ENCODE results near the gene POLE. TPM values are rescaled to one million over a fixed set of nuclear protein-coding genes. Genes with fewer than 3 reads are reported as not detected.

POLE gene
- total and polyA plus RNA-seq, 2 of the 4 experiments (the other 2 are of a cell fraction): 17.2 to 20.7 TPM

GRCh38 chr12:132600048-132601032 is 86.8 kb downstream of the POLE start:
- ATAC-seq (ENCODE audit: low read depth) (peak; percentile 83), DNase-seq (peak; percentile 61)
- H3K56ac ChIP-seq (ENCODE audit: extremely low read depth, insufficient read depth, low read length): no peak overlapping the region
- peak overlapping the region; percentile 68; the same call in 1 of the 2 replicates for H3K4ac ChIP-seq (ENCODE audit: low read depth, low read length)
- no peak overlapping the region for H2BK5ac ChIP-seq (ENCODE audit: low read depth, low read length, poor library complexity, severe bottlenecking)
- ChIA-PET CTCF (interaction anchor here (0.9 to 1.4 kb wide), 2 partner anchors 14 to 15 kb away, joined by 3 to 7 read pairs; no protein-coding TSS in a partner anchor), POLR2A (ENCODE audit: unreplicated experiment) (no interaction called here)
- H2BK15ac ChIP-seq (ENCODE audit: low read depth, low read length): no peak overlapping the region
- H4K5ac ChIP-seq (ENCODE audit: low read depth, low read length): no peak overlapping the region
- TF ChIP-seq MAFK (IDR thresholded peaks at IDR 0.05; ENCODE audit: low read depth, low read length) (no peak), SMC3 (IDR thresholded peaks at IDR 0.05; ENCODE audit: low read depth, low read length) (peak; percentile 70), ELK1 (IDR thresholded peaks at IDR 0.05; ENCODE audit: borderline replicate concordance, low read depth, low read length) (no peak), FOS (IDR thresholded peaks at IDR 0.05; ENCODE audit: low read depth, low read length) (no peak), CEBPB (IDR thresholded peaks at IDR 0.05; ENCODE audit: low read depth, low read length) (no peak), MAZ (IDR thresholded peaks at IDR 0.05; ENCODE audit: borderline replicate concordance, low read depth, low read length) (peak; percentile 34; the same call in 1 of the 2 replicates), RCOR1 (IDR thresholded peaks at IDR 0.05; ENCODE audit: insufficient replicate concordance, low read length) (no peak), RAD21 (IDR thresholded peaks at IDR 0.05; ENCODE audit: low read length) (peak; percentile 73), BHLHE40 (IDR thresholded peaks at IDR 0.05; ENCODE audit: low read depth, low read length) (no peak), MXI1 (IDR thresholded peaks at IDR 0.05; ENCODE audit: borderline replicate concordance, low read depth, low read length) (peak; percentile 33; the same call in 1 of the 2 replicates), CTCF (conservative IDR thresholded peaks at IDR 0.05; ENCODE audit: low read depth, low read length) (peak; percentile 82), NFE2L2 (IDR thresholded peaks at IDR 0.05; ENCODE audit: low read depth, low read length) (no peak)
- H3K9me1 ChIP-seq (ENCODE audit: insufficient read depth, low read length): 0 out of 2 replicates have a peak, but pooled peaks cover 7% of the 10 kb centered on the region
- H3K18ac ChIP-seq (ENCODE audit: low read depth, low read length): no peak overlapping the region; the same call in 1 of the 2 replicates
- H4K91ac ChIP-seq (ENCODE audit: insufficient read depth, low read depth, low read length): no peak overlapping the region; the same call in 1 of the 2 replicates
- 0 out of 2 replicates have a peak overlapping the region, but pooled peaks have one; percentile 51 for H3K23ac ChIP-seq (ENCODE audit: low read depth, low read length)
- peak overlapping the region; percentile 34 for H3K4me3 ChIP-seq (ENCODE audit: insufficient read depth, low read depth, low read length)
- peak overlapping the region; percentile 53 for H3K4me2 ChIP-seq (ENCODE audit: low read depth, low read length)
- peak overlapping the region; percentile 92 for H2AFZ ChIP-seq (replicated peaks; ENCODE audit: low read length, poor library complexity)
- H3K9ac ChIP-seq (ENCODE audit: low read depth, low read length): peak overlapping the region; percentile 37; the same call in 1 of the 2 replicates
- H3K27me3 ChIP-seq (ENCODE audit: control insufficient read depth, insufficient read depth, low read length): peaks cover 19% of the 10 kb centered on the region; the same call in 1 of the 2 replicates
- H3K9me3 ChIP-seq (ENCODE audit: control insufficient read depth, insufficient read depth, low read length): no peaks in the 10 kb centered on the region
- peak overlapping the region; percentile 61 for H2BK120ac ChIP-seq (ENCODE audit: low read depth, low read length)
- peak overlapping the region; percentile 82 for H2AK9ac ChIP-seq (replicated peaks; ENCODE audit: low read depth, low read length, poor library complexity)
- H4K20me1 ChIP-seq (ENCODE audit: insufficient read depth, low read length): peaks cover 2% of the 10 kb centered on the region; the same call in 1 of the 2 replicates
- in situ Hi-C loops (cut with MboI; ENCODE audit: low sequenced_read_pairs) (no loop called here), dilution Hi-C loops (cut with HindIII; ENCODE audit: low sequenced_read_pairs, unreplicated experiment) (no loop called here), intact Hi-C loops (cut with micrococcal nuclease) (loop anchor here (1.0 kb wide), 2 partner anchors 15 to 38 kb away; no protein-coding TSS in a partner anchor)
- H4K8ac ChIP-seq (ENCODE audit: low read depth in 2 of 2, low read length in 2 of 2): peak overlapping the region in 1 of 2 experiments; percentile 83; a peak in 2 of 4 replicates
- 0 out of 2 replicates have a peak overlapping the region, but pooled peaks have one; percentile 43 for H2AK5ac ChIP-seq (ENCODE audit: low read depth, low read length)
- no TSS peak for BruUV-seq (replicated peaks)
- H2BK20ac ChIP-seq (ENCODE audit: low read depth, low read length): no peak overlapping the region
- H3K36me3 ChIP-seq (ENCODE audit: control insufficient read depth, insufficient read depth, low read length): no peaks in the 10 kb centered on the region
- H3K27ac ChIP-seq (ENCODE audit: insufficient read depth, low read length): no peak overlapping the region
- peaks cover 11% of the 10 kb centered on the region; the same call in 1 of the 2 replicates for H3K4me1 ChIP-seq (ENCODE audit: control insufficient read depth, insufficient read depth, low read length)
- H3K79me1 ChIP-seq (ENCODE audit: low read depth in 1 of 2, low read length in 2 of 2): no peaks in the 10 kb centered on the region
- WGBS, 2 experiments (ENCODE audit: extremely low coverage in 2 of 2, insufficient read length in 1 of 2): 42% methylated on average over 16 of the region's 45 CpGs; no CpG with 5 or more reads in 1 of the 2 experiments
- H3K14ac ChIP-seq (replicated peaks; ENCODE audit: low read depth, low read length): peak overlapping the region; percentile 93

Measured in IMR-90 (cell line).